RWPE2 (cell line): ENCODE measurements around the gene GPC1.
A peak's percentile ranks its signal among the peaks of the same experiment; 100 is the strongest.

ENCODE experiments used
- ATAC-seq: fragments of 200-7000 bp; cut with Tn5 transposase; 3 replicates; pipeline ENCODE4 v1.9.1; 2021; ENCODE audit warnings: low read depth
- DNase-seq: peaks from one replicate; pipeline ENCODE4 v3.0.0-alpha.2; 2020; ENCODE audit warnings: low spot score
- H3K27ac ChIP-seq: fragments of 450-650 bp; 2 replicates; pipeline ENCODE4 v1.5.1; 2017; ENCODE audit warnings: mild to moderate bottlenecking; ENCODE audit not compliant: poor library complexity, severe bottlenecking
- H3K27me3 ChIP-seq: fragments of 250-450 bp; sonication (Bioruptor Pico); 2 replicates; pipeline ENCODE4 v1.5.1; 2021; ENCODE audit warnings: mild to moderate bottlenecking, moderate library complexity; ENCODE audit not compliant: insufficient read depth, poor library complexity, severe bottlenecking
- H3K36me3 ChIP-seq: fragments of 250-450 bp; sonication (Bioruptor Pico); 2 replicates; pipeline ENCODE4 v1.5.1; 2020; ENCODE audit warnings: low read depth, mild to moderate bottlenecking, moderate library complexity
- H3K4me1 ChIP-seq: fragments of 250-450 bp; sonication (Bioruptor Pico); 2 replicates; pipeline ENCODE4 v1.5.1; 2021; ENCODE audit warnings: mild to moderate bottlenecking, moderate library complexity; ENCODE audit not compliant: insufficient read depth, poor library complexity, severe bottlenecking
- H3K4me3 ChIP-seq: fragments of 250-450 bp; sonication (Bioruptor Pico); 2 replicates; pipeline ENCODE4 v1.5.1; 2021; ENCODE audit warnings: mild to moderate bottlenecking, moderate library complexity; ENCODE audit not compliant: severe bottlenecking
- H3K9me3 ChIP-seq: fragments of 250-450 bp; sonication (Bioruptor Pico); 2 replicates; pipeline ENCODE4 v1.5.1; 2021; ENCODE audit warnings: mild to moderate bottlenecking, moderate library complexity; ENCODE audit not compliant: severe bottlenecking
- TF ChIP-seq, protein P1 (sequence below): fragments of 450-650 bp; IDR thresholded peaks from one replicate; pipeline ENCODE4 v1.5.1; 2017; ENCODE audit warnings: mild to moderate bottlenecking, moderate library complexity; ENCODE audit not compliant: poor library complexity, severe bottlenecking

The GPC1 gene

DNA sequence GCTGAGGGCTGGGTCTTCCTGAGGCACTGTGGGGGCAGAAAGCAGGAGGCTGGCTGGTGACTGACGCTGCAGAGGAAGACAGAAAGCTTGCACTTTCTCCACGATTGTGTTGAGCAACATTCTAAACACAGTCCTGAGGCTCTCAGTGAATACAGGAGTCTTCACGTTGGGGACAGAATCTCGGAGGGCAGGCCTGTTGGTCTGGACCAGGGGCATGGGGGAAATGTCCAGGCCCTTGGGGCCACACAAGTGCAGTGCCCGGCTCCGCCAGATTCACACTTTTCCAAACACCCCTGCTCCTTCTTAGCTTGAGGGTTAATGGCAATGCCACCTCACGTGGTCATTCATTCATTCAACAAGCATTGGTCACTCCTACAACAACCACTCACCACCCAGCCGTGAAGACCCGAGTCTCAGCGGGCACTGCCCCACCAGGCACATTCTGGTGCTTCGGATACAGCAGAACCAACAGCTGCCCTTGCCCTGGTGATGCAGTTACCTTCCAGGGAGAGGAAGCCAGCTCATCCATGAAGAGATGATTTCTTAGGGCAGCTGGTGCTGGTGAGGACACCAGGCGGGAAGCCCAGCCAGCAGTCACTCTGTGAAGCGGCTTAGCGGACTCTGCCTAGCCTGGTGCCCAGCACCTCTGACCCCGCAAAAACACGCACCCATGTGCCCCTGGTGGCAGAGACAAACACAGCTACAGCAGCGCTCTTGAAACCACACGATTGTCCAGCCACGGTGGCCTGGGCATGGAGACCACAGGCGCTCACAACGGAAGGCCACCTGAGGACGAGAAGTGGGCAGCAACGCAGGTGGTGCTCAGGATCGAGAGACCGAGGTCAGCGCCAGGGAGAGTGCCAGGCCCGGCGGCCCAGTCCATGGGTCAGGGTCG is 10.9 kb upstream of the GPC1 start:
- Histone ChIP-seq H3K36me3 (no peaks in the 10 kb centered on the region), H3K4me3 (no peak overlapping the region), H3K9me3 (no peaks in the 10 kb centered on the region), H3K4me1 (peaks cover 10% of the 10 kb centered on the region), H3K27ac (no peak overlapping the region), H3K27me3 (no peaks in the 10 kb centered on the region)
- peak; percentile 57 for DNase-seq
- ATAC-seq, result no peak
- TF ChIP-seq, protein P1, sequence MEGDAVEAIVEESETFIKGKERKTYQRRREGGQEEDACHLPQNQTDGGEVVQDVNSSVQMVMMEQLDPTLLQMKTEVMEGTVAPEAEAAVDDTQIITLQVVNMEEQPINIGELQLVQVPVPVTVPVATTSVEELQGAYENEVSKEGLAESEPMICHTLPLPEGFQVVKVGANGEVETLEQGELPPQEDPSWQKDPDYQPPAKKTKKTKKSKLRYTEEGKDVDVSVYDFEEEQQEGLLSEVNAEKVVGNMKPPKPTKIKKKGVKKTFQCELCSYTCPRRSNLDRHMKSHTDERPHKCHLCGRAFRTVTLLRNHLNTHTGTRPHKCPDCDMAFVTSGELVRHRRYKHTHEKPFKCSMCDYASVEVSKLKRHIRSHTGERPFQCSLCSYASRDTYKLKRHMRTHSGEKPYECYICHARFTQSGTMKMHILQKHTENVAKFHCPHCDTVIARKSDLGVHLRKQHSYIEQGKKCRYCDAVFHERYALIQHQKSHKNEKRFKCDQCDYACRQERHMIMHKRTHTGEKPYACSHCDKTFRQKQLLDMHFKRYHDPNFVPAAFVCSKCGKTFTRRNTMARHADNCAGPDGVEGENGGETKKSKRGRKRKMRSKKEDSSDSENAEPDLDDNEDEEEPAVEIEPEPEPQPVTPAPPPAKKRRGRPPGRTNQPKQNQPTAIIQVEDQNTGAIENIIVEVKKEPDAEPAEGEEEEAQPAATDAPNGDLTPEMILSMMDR, result no peak

DNA sequence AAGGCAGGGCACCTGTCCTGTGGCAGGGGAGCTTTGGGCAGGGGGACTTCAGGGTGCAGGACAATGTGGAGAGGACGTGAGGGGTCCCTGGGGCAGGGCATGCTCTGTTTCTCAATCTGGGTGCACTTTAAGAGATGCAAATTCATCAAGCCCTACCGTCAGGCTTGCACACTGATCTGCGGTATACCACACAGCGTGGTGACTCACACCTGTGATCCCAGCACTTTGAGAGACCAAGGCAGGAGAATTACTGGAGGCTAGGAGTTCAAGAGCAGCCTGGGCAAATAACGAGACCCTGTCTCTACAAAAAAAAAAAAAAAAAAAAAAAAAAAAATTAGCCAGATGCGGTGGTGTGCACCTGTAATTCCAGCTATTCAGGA is 10.2 kb upstream of the GPC1 start:
- H3K4me1 ChIP-seq, result peaks cover 10% of the 10 kb centered on the region
- H3K9me3 ChIP-seq, result no peaks in the 10 kb centered on the region
- H3K36me3 ChIP-seq, result no peaks in the 10 kb centered on the region
- H3K27ac ChIP-seq, result no peak overlapping the region
- no peaks in the 10 kb centered on the region for H3K27me3 ChIP-seq
- ATAC-seq (no peak), DNase-seq (no peak)
- no peak overlapping the region for H3K4me3 ChIP-seq
- TF ChIP-seq, protein P1, result no peak

DNA sequence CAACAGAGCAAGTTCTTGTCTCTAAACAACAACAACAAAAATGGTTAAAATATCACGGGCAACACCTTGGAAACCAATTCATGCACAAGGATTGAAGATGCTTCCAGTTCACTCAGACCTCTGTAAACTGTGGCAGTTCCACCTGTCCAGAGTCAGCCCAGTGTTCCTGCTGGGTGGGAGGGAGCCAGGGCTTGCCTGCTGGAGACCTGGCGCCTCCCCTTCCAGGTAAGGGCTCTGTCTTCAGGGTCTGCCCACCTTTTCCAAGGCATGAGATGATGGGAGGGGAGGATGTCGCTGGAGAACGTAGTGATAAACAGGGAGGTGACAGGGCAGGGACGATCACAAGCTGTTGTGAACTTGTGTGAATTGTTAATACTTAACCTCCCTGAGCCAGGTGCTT is 9.8 kb upstream of the GPC1 start:
- TF ChIP-seq, protein P1, result no peak
- Histone ChIP-seq H3K4me3 (no peak overlapping the region), H3K36me3 (no peaks in the 10 kb centered on the region), H3K27me3 (no peaks in the 10 kb centered on the region), H3K27ac (no peak overlapping the region), H3K4me1 (peaks cover 10% of the 10 kb centered on the region), H3K9me3 (no peaks in the 10 kb centered on the region)
- no peak for ATAC-seq
- DNase-seq, result no peak

- ATAC-seq, result peak; percentile 75
- Histone ChIP-seq H3K36me3 (no peaks in the 10 kb centered on the region), H3K4me1 (peaks cover 10% of the 10 kb centered on the region), H3K27me3 (no peaks in the 10 kb centered on the region), H3K27ac (no peak overlapping the region), H3K9me3 (no peaks in the 10 kb centered on the region), H3K4me3 (no peak overlapping the region)
- no peak for DNase-seq
- TF ChIP-seq, protein P1, result no peak
Observed at GRCh38 chr2:240426845-240427721, 8.4 kb upstream of the GPC1 start.
